Measurements from ENCODE around the gene HTR4.

- TF ChIP-seq POLR2A (IDR thresholded peaks at IDR 0.05) = no peak
- TF ChIP-seq CTCF (IDR thresholded peaks at IDR 0.05) = no peak
Observed at GRCh38 chr5:148483750-148484149, 170.6 kb downstream of the HTR4 start.

Data from esophagus squamous epithelium (tissue), 4 donors.